ENCODE data around the gene AHR. TPM values are rescaled to one million over a fixed set of nuclear protein-coding genes. Genes with fewer than 3 reads are reported as not detected.
"Not testable (repeated sequence)": the region's sequence is repeated elsewhere in the genome, so short reads cannot be mapped to it uniquely, and the experiment has no call there.

AHR gene
- total RNA-seq, 2 donors from 2014 or later, result 36.5 to 40.8 TPM

DNA sequence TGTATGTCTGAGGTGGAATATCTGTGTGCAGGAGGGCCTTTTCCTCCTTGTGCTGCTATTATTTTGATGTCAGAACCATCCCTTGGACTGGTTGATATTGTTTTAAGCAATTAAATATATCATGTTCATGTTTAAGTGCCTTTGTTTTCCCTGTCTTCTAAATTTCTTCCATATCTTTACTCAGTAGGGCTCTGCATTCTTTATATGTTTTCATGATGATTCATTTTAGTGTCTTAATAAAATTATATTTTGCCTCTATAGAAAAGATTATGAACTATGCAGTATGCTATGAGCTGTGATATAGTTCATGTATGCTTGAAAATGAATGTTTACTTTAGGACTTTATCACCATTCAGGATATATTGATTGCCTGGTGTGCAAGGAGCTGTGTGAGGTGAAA lies 34.8 kb downstream of the AHR start:
- H3K27me3 Mint-ChIP-seq, result no peaks in the 10 kb centered on the region
- H3K4me3 Mint-ChIP-seq, result no peak overlapping the region
- DNase-seq (ENCODE audit: low spot score) (no peak), ATAC-seq (no peak)
- no peak overlapping the region for H3K27ac Mint-ChIP-seq
- peaks cover 15% of the 10 kb centered on the region for H3K36me3 Mint-ChIP-seq
- no peaks in the 10 kb centered on the region for H3K9me3 Mint-ChIP-seq
- H3K4me1 Mint-ChIP-seq (ENCODE audit: low read depth in 2 of 2), result no peaks in the 10 kb centered on the region

DNA sequence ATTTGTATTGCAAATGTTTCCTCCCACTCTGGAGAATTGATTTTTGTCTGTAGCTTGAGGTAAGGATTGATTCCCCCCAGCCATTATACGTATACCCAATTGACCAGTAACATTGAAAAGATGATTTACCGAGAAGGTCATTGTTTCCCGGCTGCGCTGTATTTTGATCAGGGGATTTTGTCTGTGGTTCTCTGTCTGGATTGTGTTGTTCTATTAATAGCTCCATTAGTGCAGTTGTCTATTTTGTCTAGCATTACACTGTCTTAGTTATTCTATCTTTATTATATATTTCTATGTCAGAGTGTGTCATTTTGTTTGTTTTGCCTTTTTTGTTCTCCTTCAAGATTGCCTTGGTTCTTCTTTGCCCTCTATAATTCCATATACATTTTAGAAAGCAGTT lies 37.7 kb downstream of the AHR start:
- no peaks in the 10 kb centered on the region for H3K4me1 Mint-ChIP-seq (ENCODE audit: low read depth in 2 of 2)
- no peak overlapping the region for H3K27ac Mint-ChIP-seq
- no peaks in the 10 kb centered on the region for H3K9me3 Mint-ChIP-seq
- no peak overlapping the region for H3K4me3 Mint-ChIP-seq
- ATAC-seq (no peak), DNase-seq (ENCODE audit: low spot score) (no peak)
- H3K36me3 Mint-ChIP-seq, result peaks cover 15% of the 10 kb centered on the region
- H3K27me3 Mint-ChIP-seq, result no peaks in the 10 kb centered on the region

DNA sequence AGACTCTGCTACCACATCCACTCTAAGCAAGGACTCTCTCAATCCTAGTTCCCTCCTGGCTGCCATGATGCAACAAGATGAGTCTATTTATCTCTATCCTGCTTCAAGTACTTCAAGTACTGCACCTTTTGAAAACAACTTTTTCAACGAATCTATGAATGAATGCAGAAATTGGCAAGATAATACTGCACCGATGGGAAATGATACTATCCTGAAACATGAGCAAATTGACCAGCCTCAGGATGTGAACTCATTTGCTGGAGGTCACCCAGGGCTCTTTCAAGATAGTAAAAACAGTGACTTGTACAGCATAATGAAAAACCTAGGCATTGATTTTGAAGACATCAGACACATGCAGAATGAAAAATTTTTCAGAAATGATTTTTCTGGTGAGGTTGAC lies 40.7 kb downstream of the AHR start:
- Mint-ChIP-seq H3K27ac (no peak overlapping the region), H3K27me3 (no peaks in the 10 kb centered on the region), H3K36me3 (peaks cover 6% of the 10 kb centered on the region), H3K4me3 (no peak overlapping the region), H3K4me1 (ENCODE audit: low read depth in 2 of 2) (peaks cover 0 to 4% of the 10 kb centered on the region in 2 donors), H3K9me3 (no peaks in the 10 kb centered on the region)
- ATAC-seq (no peak), DNase-seq (ENCODE audit: low spot score) (no peak)

DNA sequence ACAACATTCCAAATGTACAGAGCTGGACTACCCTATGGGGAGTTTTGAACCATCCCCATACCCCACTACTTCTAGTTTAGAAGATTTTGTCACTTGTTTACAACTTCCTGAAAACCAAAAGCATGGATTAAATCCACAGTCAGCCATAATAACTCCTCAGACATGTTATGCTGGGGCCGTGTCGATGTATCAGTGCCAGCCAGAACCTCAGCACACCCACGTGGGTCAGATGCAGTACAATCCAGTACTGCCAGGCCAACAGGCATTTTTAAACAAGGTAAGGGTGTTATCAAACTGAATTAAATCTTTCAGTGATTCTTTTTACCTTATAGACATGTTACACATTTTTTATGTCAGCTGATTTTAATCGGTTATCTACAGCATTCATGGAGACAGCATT lies 41.5 kb downstream of the AHR start:
- H3K9me3 Mint-ChIP-seq, result no peaks in the 10 kb centered on the region
- H3K27ac Mint-ChIP-seq, result no peak overlapping the region
- no peaks in the 10 kb centered on the region for H3K27me3 Mint-ChIP-seq
- DNase-seq (ENCODE audit: low spot score), result no peak
- no peak for ATAC-seq
- H3K36me3 Mint-ChIP-seq, result peaks cover 6% of the 10 kb centered on the region
- H3K4me3 Mint-ChIP-seq, result no peak overlapping the region
- peaks cover 0 to 4% of the 10 kb centered on the region in 2 donors for H3K4me1 Mint-ChIP-seq (ENCODE audit: low read depth in 2 of 2)

DNA sequence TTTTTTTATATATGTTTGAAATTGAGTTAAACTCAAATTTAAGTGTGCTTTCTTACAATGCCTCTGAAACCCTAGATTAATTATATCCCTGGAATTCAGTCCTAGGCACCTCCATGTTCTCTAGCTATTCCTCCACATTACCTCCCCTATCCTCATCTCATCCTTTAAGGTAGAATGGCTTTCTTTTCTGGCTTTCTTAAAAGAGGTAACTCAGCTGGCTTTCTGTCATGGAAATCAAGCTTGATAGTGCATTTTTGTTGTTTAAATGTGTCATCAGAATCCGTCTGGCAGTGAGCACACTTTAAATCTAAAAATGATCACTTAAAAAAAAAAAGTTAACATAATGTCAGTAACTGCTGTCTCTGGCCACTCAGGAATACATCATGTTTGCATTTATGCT lies 42.2 kb downstream of the AHR start:
- H3K36me3 Mint-ChIP-seq, result peaks cover 6% of the 10 kb centered on the region
- H3K27me3 Mint-ChIP-seq, result no peaks in the 10 kb centered on the region
- no peaks in the 10 kb centered on the region for H3K9me3 Mint-ChIP-seq
- H3K4me1 Mint-ChIP-seq (ENCODE audit: low read depth in 2 of 2), result peaks cover 0 to 4% of the 10 kb centered on the region in 2 donors
- ATAC-seq, result no peak
- no peak overlapping the region for H3K27ac Mint-ChIP-seq
- H3K4me3 Mint-ChIP-seq, result no peak overlapping the region
- DNase-seq (ENCODE audit: low spot score), result no peak

DNA sequence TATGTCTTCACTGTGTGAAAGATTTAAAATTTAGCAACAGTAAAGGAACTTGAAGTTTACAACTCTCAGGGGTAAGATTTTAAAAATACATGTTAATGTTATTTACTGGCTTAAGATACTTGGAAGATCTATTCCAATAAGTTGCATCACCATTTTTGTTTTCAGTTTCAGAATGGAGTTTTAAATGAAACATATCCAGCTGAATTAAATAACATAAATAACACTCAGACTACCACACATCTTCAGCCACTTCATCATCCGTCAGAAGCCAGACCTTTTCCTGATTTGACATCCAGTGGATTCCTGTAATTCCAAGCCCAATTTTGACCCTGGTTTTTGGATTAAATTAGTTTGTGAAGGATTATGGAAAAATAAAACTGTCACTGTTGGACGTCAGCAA lies 44.3 kb downstream of the AHR start:
- no peaks in the 10 kb centered on the region for H3K27me3 Mint-ChIP-seq
- peak overlapping the region in 1 of 2 donors; percentile 39 for H3K27ac Mint-ChIP-seq
- no peaks in the 10 kb centered on the region for H3K9me3 Mint-ChIP-seq
- peaks cover 0 to 8% of the 10 kb centered on the region in 2 donors for H3K4me1 Mint-ChIP-seq (ENCODE audit: low read depth in 2 of 2)
- peaks cover 12% of the 10 kb centered on the region for H3K36me3 Mint-ChIP-seq
- H3K4me3 Mint-ChIP-seq, result no peak overlapping the region
- DNase-seq (ENCODE audit: low spot score) (no peak), ATAC-seq (no peak)

DNA sequence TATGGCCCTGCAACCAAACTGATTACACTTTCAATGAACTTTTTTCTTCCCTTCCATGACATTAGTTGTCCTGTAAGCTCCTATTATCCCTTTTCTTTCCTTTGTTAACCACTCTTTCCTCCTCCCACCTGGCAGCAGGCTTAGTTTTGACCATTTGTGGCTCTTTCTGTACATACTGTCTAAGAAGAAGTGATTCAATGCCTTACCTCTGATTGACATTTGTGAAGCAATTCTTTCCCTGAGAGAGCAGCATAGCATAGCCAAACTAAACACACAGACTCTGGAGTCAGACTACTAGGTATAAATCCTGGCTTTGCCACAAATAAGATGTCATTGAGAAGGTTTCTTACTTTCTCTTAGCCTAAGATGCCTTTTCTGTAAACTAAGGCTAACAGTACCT lies 48.9 kb downstream of the AHR start:
- DNase-seq (ENCODE audit: low spot score) (no peak), ATAC-seq (no peak)
- Mint-ChIP-seq H3K36me3 (peaks cover 30% of the 10 kb centered on the region), H3K9me3 (peaks cover 12% of the 10 kb centered on the region), H3K27ac (no peak overlapping the region), H3K4me1 (ENCODE audit: low read depth in 2 of 2) (peaks cover 0 to 8% of the 10 kb centered on the region in 2 donors), H3K27me3 (no peaks in the 10 kb centered on the region), H3K4me3 (no peak overlapping the region)

DNA sequence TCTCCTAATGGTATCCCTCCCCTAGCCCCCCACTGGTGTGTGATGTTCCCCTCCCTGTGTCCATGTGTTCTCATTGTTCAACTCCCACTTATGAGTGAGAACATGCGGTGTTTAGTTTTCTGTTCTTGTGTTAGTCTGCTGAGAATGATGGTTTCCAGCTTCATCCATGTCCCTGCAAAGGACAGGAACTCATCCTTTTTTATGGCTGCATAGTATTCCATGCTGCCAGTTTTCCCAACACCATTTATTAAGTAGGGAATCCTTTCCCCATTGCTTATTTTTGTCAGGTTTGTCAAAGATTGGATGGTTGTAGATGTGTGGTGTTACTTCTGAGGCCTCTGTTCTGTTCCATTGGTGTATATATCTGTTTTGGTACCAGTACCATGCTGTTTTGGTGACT lies 50.5 kb downstream of the AHR start:
- ATAC-seq; H3K27ac Mint-ChIP-seq; H3K4me1 Mint-ChIP-seq (ENCODE audit: low read depth in 2 of 2); H3K4me3 Mint-ChIP-seq; DNase-seq (ENCODE audit: low spot score); H3K27me3 Mint-ChIP-seq: not testable (repeated sequence)
- H3K36me3 Mint-ChIP-seq, result peaks cover 30% of the 10 kb centered on the region
- peaks cover 12% of the 10 kb centered on the region for H3K9me3 Mint-ChIP-seq

DNA sequence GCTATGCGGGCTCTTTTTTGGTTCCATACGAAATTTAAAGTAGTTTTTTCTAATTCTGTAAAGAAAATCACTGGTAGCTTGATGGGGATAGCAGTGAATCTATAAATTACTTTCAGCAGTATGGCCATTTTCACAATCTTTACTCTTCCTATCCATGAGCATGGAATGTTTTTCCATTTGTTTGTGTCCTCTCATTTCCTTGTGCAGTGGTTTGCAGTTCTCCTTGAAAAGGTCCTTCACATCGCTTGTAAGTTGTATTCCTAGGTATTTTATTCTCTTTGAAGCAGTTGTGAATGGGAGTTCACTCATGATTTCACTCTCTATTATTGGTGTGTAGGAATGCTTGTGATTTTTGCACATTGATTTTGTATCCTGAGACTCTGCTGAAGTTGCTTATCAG lies 51.9 kb downstream of the AHR start:
- not testable (repeated sequence) for H3K27me3 Mint-ChIP-seq; ATAC-seq; H3K4me3 Mint-ChIP-seq; H3K4me1 Mint-ChIP-seq (ENCODE audit: low read depth in 2 of 2); DNase-seq (ENCODE audit: low spot score); H3K27ac Mint-ChIP-seq
- Mint-ChIP-seq H3K36me3 (peaks cover 30% of the 10 kb centered on the region), H3K9me3 (peaks cover 12% of the 10 kb centered on the region)

DNA sequence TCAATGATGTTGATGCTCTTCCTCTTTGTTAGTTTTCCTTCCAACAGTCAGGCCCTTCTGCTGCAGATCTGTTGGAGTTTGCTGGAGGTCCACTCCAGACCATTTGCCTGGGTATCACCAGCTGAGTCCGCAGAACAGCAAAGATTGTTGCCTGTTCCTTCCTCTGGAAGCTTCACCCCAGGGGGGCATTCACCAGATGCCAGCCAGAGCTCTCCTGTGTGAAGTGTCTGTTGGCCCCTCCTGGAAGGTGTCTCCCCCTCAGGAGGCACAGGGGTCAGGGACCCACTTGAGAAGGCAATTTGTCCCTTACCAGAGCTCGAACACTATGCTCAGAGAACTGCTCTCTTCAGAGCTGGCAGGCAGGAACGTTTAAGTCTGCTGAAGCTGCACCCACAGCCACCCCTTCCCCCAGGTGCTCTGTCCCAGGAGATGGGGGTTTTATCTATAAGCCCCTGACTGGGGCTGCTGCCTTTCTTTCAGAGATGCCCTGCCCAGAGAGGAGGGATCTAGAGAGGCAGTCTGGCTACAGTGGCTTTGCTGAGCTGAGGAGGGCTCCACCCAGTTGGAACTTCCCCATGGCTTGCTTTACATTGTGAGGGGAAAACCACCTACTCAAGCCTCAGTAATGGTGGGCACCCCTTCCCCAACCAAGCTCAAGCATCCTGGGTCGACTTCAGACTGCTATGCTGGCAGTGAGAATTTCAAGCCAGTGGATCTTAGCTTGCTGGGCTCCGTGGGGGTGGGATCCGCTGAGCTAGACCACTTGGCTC lies 55.4 kb downstream of the AHR start:
- Mint-ChIP-seq H3K36me3 (peaks cover 24% of the 10 kb centered on the region), H3K9me3 (peaks cover 12% of the 10 kb centered on the region)
- H3K4me3 Mint-ChIP-seq; H3K27ac Mint-ChIP-seq; ATAC-seq; H3K4me1 Mint-ChIP-seq (ENCODE audit: low read depth in 2 of 2); DNase-seq (ENCODE audit: low spot score); H3K27me3 Mint-ChIP-seq: not testable (repeated sequence)

DNA sequence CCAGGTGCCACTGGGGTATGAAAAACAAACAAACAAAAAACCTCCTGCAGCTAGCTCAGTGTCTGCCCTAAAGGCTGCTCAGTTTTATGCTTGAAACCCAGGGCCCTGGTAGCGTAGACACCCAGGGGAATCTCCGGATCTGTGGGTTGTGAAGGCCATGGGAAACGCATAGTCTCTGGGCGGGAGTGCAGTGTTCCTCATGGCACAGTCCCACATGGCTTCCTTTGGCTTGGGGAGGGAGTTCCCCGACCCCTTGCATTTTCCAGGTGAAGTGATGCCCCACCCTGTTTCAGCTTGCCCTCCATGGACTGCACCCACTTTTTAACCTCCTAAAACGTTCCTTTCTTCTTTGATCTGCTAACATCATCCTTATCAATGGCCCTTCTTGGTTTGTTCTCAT lies 56.0 kb downstream of the AHR start:
- H3K36me3 Mint-ChIP-seq, result peaks cover 23% of the 10 kb centered on the region
- ATAC-seq, result no peak

DNA sequence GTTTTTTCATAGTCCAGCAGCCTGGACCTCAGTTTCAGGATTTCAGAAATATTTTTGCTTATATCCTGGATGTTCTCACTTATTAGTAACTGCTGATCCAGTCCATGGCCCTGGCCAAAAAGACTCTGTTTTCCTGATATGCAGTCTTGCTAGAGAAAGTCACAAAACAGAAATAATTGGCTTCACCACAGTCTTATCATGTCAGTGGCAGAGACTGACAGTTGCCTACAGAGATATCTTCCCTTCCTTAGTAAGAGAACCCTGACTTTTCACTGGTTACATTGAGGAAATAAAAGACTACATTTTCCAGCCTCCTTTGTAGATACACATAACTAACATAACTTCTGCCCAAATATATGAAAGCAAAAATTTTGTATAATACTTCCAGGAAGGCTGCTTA lies 56.6 kb downstream of the AHR start:
- Mint-ChIP-seq H3K4me1 (ENCODE audit: low read depth in 2 of 2) (no peaks in the 10 kb centered on the region), H3K9me3 (peaks cover 12% of the 10 kb centered on the region), H3K36me3 (peaks cover 17% of the 10 kb centered on the region), H3K4me3 (no peak overlapping the region), H3K27ac (no peak overlapping the region), H3K27me3 (no peaks in the 10 kb centered on the region)
- DNase-seq (ENCODE audit: low spot score), result no peak
- no peak for ATAC-seq

More for the DNA sequence above, 56.0 kb downstream of the AHR start:
- Mint-ChIP-seq H3K27me3 (no peaks in the 10 kb centered on the region), H3K9me3 (peaks cover 12% of the 10 kb centered on the region), H3K27ac (no peak overlapping the region), H3K4me3 (no peak overlapping the region), H3K4me1 (ENCODE audit: low read depth in 2 of 2) (no peaks in the 10 kb centered on the region)
- no peak for DNase-seq (ENCODE audit: low spot score)

DNA sequence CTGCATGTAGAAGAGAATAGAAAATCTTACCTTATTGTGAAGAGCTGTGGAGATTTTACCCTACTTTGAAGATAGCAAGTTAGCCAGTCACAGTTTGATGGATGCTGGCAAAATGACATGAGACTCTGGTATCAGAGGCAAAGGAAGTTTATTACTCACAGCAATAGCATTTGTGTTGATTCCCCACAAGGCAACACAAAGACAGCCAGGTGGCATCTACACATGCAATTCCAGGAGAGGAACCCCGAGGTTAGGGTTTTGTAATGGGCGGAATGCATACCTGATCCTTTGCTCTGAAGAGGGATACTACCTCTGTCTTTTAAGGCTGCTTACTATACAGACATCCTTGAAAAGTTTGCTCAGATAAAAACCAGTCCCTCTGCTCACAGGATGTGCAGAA lies 59.5 kb downstream of the AHR start:
- H3K27ac Mint-ChIP-seq, result no peak overlapping the region
- no peaks in the 10 kb centered on the region for H3K9me3 Mint-ChIP-seq
- no peaks in the 10 kb centered on the region for H3K36me3 Mint-ChIP-seq
- H3K4me3 Mint-ChIP-seq, result no peak overlapping the region
- ATAC-seq, result no peak
- DNase-seq (ENCODE audit: low spot score), result no peak
- H3K4me1 Mint-ChIP-seq (ENCODE audit: low read depth in 2 of 2), result no peaks in the 10 kb centered on the region
- no peaks in the 10 kb centered on the region for H3K27me3 Mint-ChIP-seq

DNA sequence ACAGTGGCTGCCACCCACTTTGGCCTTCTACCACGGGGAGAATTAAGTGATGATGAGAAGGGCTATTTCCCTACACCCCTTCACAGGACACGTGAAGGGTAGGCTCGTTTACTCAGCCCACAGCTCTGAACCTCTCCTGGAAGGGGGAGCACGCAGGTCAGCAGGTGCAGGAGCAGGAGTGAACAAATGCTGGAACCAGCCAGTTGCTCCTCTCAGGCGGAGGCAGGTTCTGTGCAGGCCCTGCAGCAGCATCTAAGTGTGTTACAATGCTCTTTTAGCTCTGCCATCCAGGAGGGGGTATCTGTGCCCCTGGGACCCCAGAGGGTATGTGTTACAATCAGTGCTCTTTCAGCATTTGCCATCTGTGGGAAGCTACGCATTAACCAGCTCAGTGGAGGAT lies 61.2 kb downstream of the AHR start:
- Mint-ChIP-seq H3K4me3 (no peak overlapping the region), H3K27me3 (no peaks in the 10 kb centered on the region), H3K36me3 (no peaks in the 10 kb centered on the region), H3K4me1 (ENCODE audit: low read depth in 2 of 2) (no peaks in the 10 kb centered on the region), H3K27ac (no peak overlapping the region), H3K9me3 (no peaks in the 10 kb centered on the region)
- ATAC-seq, result peak in 1 of 2 donors; percentile 11
- DNase-seq (ENCODE audit: low spot score), result no peak

Data from natural killer cell treated with Interleukin-12 subunit alpha and Interleukin-12 subunit beta and Interleukin-15 and Interleukin-18, amount 100 ng/mL, for 72 hours (primary cell).